ENCODE results near the gene SULF2.

The SULF2 gene

DNA sequence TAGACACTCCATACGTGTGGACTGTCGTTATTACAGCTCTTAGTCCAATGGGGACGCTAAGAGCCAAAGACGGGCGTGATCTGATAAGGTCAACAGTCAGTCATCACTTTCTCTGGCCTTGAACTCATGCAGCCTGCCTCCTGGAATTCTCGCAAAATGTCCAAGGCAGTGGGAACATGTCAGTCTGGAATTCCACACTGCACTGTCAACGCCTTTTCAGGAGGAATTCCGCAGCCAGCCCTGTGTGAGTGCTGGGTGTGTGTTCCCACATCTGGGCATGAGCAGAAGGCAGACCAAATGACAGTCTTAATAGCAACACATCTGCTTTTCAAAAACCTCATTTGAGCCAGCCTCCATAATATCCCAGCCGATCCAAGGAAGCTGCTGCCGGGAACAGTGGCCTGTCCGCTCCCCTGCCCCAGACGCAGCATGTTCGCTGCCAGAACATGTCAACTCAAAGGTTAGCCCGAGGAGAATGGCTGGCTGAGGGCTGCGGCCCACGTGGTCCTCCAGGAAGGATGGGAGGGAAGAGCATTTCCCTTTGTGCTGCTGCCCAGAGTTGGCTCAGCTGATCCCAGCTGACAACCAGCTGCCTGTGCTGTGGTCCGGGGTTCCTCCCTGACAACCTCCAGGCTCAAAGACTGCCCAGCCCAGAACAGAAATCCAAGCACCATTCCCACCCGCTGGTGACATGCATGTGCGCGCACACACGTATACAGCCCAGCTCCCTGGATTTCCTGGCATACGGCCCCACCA is 103.1 kb downstream of the SULF2 start:
- no peak for DNase-seq

DNA sequence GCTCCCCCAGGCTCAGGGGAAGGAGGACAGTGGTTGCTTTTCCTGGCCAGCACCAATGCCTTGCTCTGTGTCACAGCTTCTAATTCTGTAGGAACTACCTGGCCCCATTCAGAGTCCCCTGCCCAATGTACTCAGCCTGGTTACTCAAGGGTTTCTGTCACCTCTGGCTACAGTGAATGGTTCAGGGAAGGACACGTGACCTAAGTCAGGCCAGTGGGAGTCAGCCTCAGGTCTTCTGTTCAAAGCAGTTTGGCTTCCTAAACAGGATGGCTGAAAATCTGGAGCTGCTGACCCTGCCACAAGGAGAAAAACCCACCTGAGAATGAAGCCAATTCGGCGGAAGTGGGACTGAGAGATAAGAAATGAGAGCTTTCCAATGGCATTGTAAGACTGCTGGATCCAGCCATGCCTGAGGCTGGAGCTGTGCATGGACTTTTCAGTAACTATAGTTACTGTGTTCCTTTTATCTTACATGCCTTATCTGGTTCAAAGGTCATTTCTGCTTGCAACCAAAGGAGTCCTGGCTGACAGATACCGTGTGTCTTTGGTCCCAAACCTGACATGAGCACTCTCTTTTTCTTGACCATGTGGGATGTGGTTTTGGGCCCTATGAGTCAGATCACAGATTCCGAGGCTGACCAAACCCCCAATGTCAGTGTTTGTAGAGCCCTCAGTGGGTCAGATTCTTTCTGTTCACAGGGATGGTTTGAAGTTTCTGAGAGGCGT is 104.3 kb downstream of the SULF2 start:
- DNase-seq = no peak

- DNase-seq = no peak
These were observed 105.8 kb downstream of the SULF2 start for GRCh38 chr20:47679462-47679861.

GRCh38 chr20:47678536-47678935 is 106.7 kb downstream of the SULF2 start:
- DNase-seq = no peak

- DNase-seq = peak; percentile 18
These were observed 107.4 kb downstream of the SULF2 start for GRCh38 chr20:47677635-47678453.

DNA sequence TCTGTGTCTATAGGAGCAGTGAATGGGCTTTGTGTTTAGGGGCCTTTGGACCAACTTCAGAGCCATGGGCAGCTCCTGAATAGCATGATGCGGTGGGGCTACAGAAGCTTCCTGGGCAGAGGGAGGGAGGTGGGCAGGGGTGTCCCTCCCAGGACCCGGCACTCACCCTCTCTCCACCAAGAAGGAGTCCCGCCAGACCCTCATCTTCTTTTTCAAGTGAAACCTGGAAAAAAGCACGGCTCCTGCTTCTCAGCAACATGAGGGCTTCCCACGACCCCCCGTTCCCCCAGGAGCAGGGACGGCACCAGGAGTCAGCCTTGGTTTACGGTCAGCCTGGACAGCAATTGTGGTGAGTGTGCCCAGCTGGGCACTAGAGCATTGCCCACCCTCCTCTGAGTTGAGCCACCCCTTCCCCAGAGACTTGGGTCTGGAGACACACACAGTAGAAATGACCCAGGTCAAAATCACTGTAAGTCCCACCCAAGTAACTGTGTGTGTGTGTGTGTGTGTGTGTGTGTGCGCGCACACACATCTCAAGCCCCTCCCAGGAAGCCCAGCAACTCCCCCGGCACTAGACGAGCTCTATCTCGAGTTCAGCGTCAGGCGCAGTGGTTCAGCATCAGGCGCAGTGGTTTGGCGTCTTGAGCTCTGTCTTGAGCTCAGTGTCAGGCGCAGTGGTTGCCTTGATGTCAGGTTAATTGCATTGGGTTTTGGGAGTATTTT is 108.2 kb downstream of the SULF2 start:
- no peak for DNase-seq

DNA sequence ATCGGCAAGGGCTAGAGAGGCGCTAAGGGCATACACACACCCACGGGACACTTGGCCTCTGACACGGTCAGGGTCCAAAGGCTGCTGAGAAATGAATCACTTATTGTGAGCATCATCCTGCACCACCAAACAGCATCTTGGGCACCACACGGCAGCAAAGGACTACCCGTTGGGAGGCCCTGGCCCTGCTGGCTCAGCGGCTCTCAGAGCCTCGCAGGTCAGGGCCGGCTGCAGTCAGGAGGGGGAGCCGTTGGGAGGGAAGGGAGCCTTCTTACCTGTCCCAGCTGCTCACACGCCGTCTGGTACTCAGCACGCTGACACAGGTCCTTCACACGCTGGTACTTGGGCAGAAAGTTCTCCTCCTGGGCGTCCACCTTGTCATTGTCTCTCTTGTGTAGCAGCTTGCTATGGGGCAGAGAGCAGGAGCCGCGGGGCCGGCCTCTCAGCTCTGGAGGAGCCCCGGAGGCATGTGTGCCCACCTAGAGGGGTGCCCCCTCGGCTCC is 109.0 kb downstream of the SULF2 start:
- DNase-seq = no peak

- no peak for DNase-seq
These were observed 109.8 kb downstream of the SULF2 start for GRCh38 chr20:47675190-47676142.

DNA sequence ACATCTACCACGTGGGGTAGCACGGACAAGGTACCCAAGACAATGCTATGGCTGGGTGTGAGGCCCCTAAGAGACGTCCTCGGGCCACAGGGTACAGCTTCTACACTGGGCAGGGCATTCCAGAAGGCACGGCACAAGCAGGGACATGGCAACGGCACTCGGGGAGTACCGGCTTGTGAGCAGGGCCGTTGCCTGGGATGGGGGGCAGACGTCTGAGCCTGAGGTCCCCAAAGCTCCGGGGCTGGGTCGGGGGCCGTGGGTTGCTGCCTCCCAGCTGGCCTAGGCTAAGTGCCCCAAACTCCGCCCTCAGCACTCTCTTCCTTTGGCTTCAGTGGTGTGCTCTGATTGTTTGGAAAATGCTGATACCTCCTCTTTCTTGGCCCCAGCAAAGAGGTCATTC is 110.6 kb downstream of the SULF2 start:
- DNase-seq = no peak

GRCh38 chr20:47674145-47674544 is 111.1 kb downstream of the SULF2 start:
- DNase-seq = no peak

DNA sequence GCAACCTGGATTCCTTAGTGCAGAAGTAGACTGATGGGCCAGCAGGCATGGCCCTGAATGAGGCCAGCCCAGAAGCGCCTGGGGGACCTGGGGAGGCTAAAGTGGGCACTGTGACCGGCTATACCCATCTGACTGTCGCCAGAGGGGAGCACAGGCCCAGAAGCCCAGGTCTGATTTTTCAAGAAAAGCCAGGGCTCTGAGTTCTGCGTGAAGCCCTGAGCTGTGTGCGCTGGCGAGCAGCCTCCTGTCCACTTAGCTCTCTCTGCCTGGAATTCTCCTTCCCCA is 111.7 kb downstream of the SULF2 start:
- no peak for DNase-seq

- no peak for DNase-seq
These were observed 112.2 kb downstream of the SULF2 start for GRCh38 chr20:47672886-47673670.

DNA sequence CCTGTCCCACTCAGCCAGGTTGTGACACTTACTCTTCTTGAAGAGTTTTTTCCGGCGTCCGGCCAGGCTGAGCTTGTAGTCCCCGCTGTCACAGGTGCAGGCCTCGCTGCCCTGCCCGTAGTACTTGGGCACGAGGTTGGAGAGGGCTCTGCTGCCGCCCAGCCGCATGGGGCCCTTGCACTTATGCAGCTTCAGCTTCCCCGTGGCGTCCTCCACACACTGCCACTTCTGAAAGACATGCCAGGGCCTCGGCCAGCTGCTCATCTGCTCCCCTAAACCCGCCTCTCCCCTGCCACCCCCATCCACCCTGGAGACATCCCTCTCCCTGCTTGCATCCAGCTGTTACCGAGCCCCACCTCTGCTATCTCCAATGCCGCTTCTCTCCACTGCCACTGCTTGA is 113.1 kb downstream of the SULF2 start:
- DNase-seq = no peak

GRCh38 chr20:47670913-47671312 is 114.4 kb downstream of the SULF2 start:
- DNase-seq = no peak

DNA sequence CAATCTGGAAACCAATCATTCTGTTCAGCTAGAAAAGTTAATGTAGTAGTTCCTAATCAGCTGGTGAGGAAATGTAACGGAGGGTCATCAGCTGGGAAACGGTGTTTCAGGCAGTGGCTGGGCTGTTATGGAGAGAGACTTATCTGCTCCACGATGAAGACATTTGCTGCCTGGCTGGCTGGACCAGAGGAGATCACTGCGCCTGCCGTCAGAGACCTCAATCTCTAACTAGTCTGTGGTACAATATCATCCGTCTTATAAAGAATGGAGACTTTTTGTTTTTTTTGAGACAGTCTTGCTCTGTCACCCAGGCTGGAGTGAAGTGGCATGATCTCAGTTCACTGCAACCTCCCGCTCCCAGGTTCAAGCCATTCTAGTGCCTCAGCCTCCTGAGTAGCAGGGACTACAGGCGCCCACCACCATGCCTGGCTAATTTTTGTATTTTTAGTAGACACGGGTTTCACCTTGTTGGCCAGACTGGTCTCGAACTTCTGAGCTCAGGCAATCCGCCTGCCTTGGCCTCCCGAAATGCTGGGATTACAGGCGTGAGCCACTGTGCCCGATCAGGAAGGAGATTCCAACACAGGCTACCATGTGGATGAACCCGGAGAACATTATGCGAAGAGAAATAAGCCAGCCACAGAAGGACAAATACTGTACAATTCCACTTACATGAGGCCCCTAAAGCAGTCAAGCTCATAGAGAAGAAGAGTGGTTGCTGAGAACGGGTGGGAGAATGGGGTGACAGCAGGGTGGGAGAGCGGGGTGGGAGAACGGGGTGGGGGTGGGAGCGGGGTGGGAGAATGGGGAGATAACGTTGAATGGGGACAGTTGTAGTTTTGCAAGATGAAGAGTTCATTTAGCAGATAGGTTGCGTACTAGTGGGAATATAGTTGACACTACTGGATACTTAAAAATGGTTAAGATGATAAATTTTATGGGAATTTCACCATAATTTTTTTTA is 115.1 kb downstream of the SULF2 start:
- DNase-seq = no peak

- no peak for DNase-seq
These were observed 115.8 kb downstream of the SULF2 start for GRCh38 chr20:47669489-47669888.

DNA sequence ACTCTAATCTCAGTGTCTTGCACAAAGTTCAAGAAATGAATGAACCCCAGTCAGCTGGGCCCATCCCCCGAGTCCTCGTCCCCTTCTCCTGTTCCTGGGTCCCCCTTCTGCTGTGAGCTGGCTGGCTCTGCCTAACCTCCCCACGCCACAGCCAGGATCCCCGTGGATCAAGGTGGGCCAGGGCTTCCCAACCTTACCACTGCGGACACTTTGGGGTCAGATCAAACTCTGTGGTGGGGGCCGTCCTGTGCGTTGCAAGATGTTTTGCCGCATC is 116.2 kb downstream of the SULF2 start:
- DNase-seq = no peak

GRCh38 chr20:47668313-47669151 is 116.7 kb downstream of the SULF2 start:
- no peak for DNase-seq

Measured in NK-92 treated with Interleukin-12 subunit alpha and Interleukin-12 subunit beta, amount 100 ng/mL, for 24 hours (cell line).